SH-SY5Y (cell line): ENCODE data around the gene TTN.

Experiments
- GATA2 ChIP-seq: IDR thresholded peaks from 2 replicates; pipeline ENCODE4 v1.6.1; 2011; ENCODE audit warnings: mild to moderate bottlenecking, low read depth, low read length
- GATA3 ChIP-seq: IDR thresholded peaks from 2 replicates; pipeline ENCODE4 v1.6.1; 2011; ENCODE audit warnings: low read depth, mild to moderate bottlenecking, low read length, moderate library complexity

- no peak for TF ChIP-seq GATA2
- no peak for TF ChIP-seq GATA3
Observed at GRCh38 chr2:178689808-178690207, 117.4 kb downstream of the TTN start.
